Endodermal cell (in vitro differentiated cells): ENCODE data around the gene TLK2. TPM values are rescaled to one million over a fixed set of nuclear protein-coding genes. Genes with fewer than 3 reads are reported as not detected.
A peak's percentile ranks its signal among the peaks of the same experiment; 100 is the strongest.

Experiments
- DNase-seq: peaks from one replicate; pipeline ENCODE4 v3.0.0-alpha.2; 2017
- H3K27ac ChIP-seq: 2 replicates; pipeline ENCODE4 v1.5.1; 2013; ENCODE audit warnings: mild to moderate bottlenecking, low read depth, low read length, moderate library complexity
- H3K27me3 ChIP-seq: 2 replicates; pipeline ENCODE4 v1.6.1; 2013; ENCODE audit warnings: mild to moderate bottlenecking, low read length, moderate library complexity; ENCODE audit not compliant: insufficient read depth, control insufficient read depth, poor library complexity, severe bottlenecking
- H3K36me3 ChIP-seq: 2 replicates; pipeline ENCODE4 v1.7.0; 2013; ENCODE audit warnings: mild to moderate bottlenecking, low read length, moderate library complexity; ENCODE audit not compliant: control insufficient read depth, insufficient read depth
- H3K4me1 ChIP-seq: one replicate; pipeline ENCODE4 v1.7.0; 2013; ENCODE audit warnings: low read length; ENCODE audit not compliant: control insufficient read depth, insufficient read depth
- H3K4me3 ChIP-seq: 2 replicates; pipeline ENCODE4 v1.5.1; 2013; ENCODE audit warnings: mild to moderate bottlenecking, low read length, moderate library complexity
- H3K9ac ChIP-seq: 2 replicates; pipeline ENCODE4 v1.6.1; 2013; ENCODE audit warnings: mild to moderate bottlenecking, low read length, moderate library complexity; ENCODE audit not compliant: poor library complexity, severe bottlenecking; ENCODE audit errors: extremely low read depth
- H3K9me3 ChIP-seq: 2 replicates; pipeline ENCODE4 v1.6.1; 2013; ENCODE audit warnings: mild to moderate bottlenecking, low read length, moderate library complexity; ENCODE audit not compliant: control insufficient read depth
- H3K27ac Mint-ChIP-seq: 2 replicates; pipeline ENCODE4 v1.8.0; 2020; ENCODE audit warnings: mixed read lengths
- H3K27me3 Mint-ChIP-seq: 2 replicates; pipeline ENCODE4 v1.8.0; 2021; ENCODE audit warnings: mild to moderate bottlenecking, mixed read lengths; ENCODE audit not compliant: insufficient read depth
- H3K36me3 Mint-ChIP-seq: 2 replicates; pipeline ENCODE4 v1.8.0; 2020; ENCODE audit warnings: low read depth, mixed read lengths
- H3K4me1 Mint-ChIP-seq: 2 replicates; pipeline ENCODE4 v1.8.0; 2020; ENCODE audit warnings: mixed read lengths
- H3K4me3 Mint-ChIP-seq: 2 replicates; pipeline ENCODE4 v1.8.0; 2020; ENCODE audit warnings: mild to moderate bottlenecking, moderate library complexity, mixed read lengths
- H3K9me3 Mint-ChIP-seq: 2 replicates; pipeline ENCODE4 v1.8.0; 2020; ENCODE audit warnings: mild to moderate bottlenecking, mixed read lengths
- WGBS, 2 experiments: methylation state at CpG; one replicate each; pipeline versions ENCODE4 v1.1.5 to v1.1.7; 2013; ENCODE audit warnings: missing lambda C conversion rate in 2 of 2, mixed read lengths in 1 of 2; ENCODE audit not compliant: insufficient coverage in 1 of 2, insufficient read length in 1 of 2; 5-methylcytosine and 5-hydroxymethylcytosine counted together
- total RNA-seq, 2 donors: library from RNA; stranded (reverse); fragmentation: NEBNext Ultra II Directional in 1 of 2; extraction: Animal tissue kit (Norgen Biotek cat#: 25700) in 1 of 2; gene quantifications; 2 replicates in 1 of 2; 3 replicates in 1 of 2; pipeline ENCODE4 v1.2.1, GENCODE V29; 2021
- TF ChIP-seq, protein P1 (sequence below): fragments of 200-600 bp; sonication (generic); conservative IDR thresholded peaks from 2 replicates; pipeline ENCODE4 v1.5.0; 2021; ENCODE audit warnings: antibody characterized with exemption, mild to moderate bottlenecking

TLK2 gene
- total RNA-seq, 2 donors from 2014 or later = 76.2 to 89.2 TPM

DNA sequence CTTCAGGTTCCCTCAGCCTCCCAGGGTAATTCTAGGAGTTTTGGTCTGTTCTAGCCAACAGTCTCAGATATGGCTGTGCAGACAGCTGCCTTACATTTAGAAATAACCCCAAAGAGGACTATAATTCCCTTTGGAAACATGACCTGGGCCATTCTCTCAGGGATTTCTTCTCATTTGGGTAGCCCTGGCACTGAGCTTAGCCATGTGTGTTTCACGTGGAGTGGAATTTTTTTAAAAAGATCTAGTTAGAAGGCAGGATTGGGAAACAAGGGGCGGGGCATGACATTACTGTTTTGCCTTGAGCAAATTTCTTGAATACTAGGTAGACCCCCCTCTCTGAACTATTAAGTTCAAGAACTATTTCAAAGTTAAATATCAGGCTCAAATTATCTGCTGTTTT lies 119.3 kb downstream of the TLK2 start:
- Histone ChIP-seq H3K4me1 (no peaks in the 10 kb centered on the region), H3K27ac (no peak overlapping the region), H3K9ac (no peak overlapping the region), H3K36me3 (peaks cover 85% of the 10 kb centered on the region), H3K9me3 (peaks cover 34% of the 10 kb centered on the region), H3K4me3 (no peak overlapping the region), H3K27me3 (no peaks in the 10 kb centered on the region)
- no peak overlapping the region for H3K27ac Mint-ChIP-seq
- H3K27me3 Mint-ChIP-seq = no peaks in the 10 kb centered on the region
- no peak for DNase-seq
- no peak overlapping the region for H3K4me3 Mint-ChIP-seq
- peaks cover 17% of the 10 kb centered on the region for H3K9me3 Mint-ChIP-seq
- peaks cover 21% of the 10 kb centered on the region for H3K4me1 Mint-ChIP-seq
- TF ChIP-seq, protein P1, sequence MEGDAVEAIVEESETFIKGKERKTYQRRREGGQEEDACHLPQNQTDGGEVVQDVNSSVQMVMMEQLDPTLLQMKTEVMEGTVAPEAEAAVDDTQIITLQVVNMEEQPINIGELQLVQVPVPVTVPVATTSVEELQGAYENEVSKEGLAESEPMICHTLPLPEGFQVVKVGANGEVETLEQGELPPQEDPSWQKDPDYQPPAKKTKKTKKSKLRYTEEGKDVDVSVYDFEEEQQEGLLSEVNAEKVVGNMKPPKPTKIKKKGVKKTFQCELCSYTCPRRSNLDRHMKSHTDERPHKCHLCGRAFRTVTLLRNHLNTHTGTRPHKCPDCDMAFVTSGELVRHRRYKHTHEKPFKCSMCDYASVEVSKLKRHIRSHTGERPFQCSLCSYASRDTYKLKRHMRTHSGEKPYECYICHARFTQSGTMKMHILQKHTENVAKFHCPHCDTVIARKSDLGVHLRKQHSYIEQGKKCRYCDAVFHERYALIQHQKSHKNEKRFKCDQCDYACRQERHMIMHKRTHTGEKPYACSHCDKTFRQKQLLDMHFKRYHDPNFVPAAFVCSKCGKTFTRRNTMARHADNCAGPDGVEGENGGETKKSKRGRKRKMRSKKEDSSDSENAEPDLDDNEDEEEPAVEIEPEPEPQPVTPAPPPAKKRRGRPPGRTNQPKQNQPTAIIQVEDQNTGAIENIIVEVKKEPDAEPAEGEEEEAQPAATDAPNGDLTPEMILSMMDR = no peak
- WGBS, 2 experiments = 89 to 90% methylated on average over 1 to 2 of the region's 2 CpGs
- peaks cover 75% of the 10 kb centered on the region for H3K36me3 Mint-ChIP-seq

DNA sequence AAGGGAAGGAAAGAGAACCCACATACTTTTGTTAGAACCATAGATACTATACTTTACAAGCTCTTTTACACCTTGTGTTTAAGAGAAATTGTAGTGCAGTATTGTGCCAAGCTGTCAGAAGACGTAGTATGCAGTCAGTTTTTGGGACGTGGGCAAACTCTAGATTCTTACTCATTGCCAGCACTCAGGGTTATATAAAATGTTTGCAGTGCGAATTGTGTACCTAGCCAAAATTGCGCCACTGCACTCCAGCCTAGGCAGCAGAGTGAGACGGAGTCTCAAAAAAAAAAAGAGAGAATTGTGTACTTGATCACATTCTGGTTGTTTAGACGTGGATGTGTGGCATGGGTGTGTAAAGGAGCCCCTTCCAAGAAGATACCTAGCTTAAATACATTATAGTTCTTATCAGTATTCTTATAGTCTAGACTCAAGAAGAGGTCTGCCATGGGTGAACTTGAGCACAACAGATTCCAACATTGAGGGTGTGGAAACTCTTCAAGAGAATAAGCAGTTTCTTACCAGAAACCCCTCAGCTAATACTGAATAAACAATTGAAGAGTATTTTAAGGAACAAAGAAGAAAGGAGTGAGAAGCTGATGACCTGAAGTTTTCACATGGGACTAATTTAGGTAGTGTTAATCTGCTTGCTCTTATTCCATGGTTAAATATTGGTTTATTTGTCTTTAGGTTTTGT lies 121.5 kb downstream of the TLK2 start:
- Mint-ChIP-seq H3K27ac (peak overlapping the region; percentile 41), H3K4me3 (no peak overlapping the region), H3K4me1 (peaks cover 21% of the 10 kb centered on the region), H3K9me3 (peaks cover 14% of the 10 kb centered on the region), H3K27me3 (no peaks in the 10 kb centered on the region), H3K36me3 (peaks cover 73% of the 10 kb centered on the region)
- no peak for DNase-seq
- WGBS, 2 experiments = 95% methylated on average over 5 of the region's 6 CpGs
- no peak overlapping the region for H3K27ac ChIP-seq
- H3K9me3 ChIP-seq = peaks cover 22% of the 10 kb centered on the region
- H3K4me3 ChIP-seq = no peak overlapping the region
- H3K4me1 ChIP-seq = no peaks in the 10 kb centered on the region
- H3K36me3 ChIP-seq = peaks cover 77% of the 10 kb centered on the region
- no peak overlapping the region for H3K9ac ChIP-seq
- no peaks in the 10 kb centered on the region for H3K27me3 ChIP-seq
- TF ChIP-seq, protein P1 = no peak

DNA sequence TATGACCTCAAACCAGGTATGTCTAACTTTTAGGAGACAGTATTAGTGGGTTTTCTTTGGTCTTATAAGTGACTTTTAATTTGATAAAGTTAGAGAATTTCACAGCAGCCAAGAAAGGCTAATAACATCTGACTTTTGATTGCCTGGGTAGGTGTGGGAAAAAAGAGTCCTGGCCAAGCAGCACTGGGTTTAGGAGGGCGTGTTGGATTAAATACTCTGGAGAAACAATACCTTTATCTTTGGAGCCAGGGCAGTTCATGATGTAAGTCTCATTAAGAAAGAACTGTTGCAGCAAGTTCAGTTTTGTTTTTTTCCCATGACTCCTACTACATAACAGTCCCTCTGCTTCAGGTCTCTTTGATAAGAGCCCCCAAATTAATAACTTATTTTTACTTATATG lies 122.2 kb downstream of the TLK2 start:
- Mint-ChIP-seq H3K27ac (peak overlapping the region; percentile 41), H3K36me3 (peaks cover 67% of the 10 kb centered on the region)
- WGBS, 2 experiments = 83 to 89% methylated on average over 1 of the region's 1 CpG

More for the DNA sequence above, 122.2 kb downstream of the TLK2 start:
- Histone ChIP-seq H3K9me3 (peaks cover 15% of the 10 kb centered on the region), H3K27ac (no peak overlapping the region), H3K4me3 (no peak overlapping the region), H3K27me3 (no peaks in the 10 kb centered on the region), H3K36me3 (peaks cover 77% of the 10 kb centered on the region), H3K9ac (no peak overlapping the region), H3K4me1 (no peaks in the 10 kb centered on the region)
- Mint-ChIP-seq H3K9me3 (peaks cover 11% of the 10 kb centered on the region), H3K4me1 (peaks cover 21% of the 10 kb centered on the region), H3K4me3 (no peak overlapping the region), H3K27me3 (no peaks in the 10 kb centered on the region)
- TF ChIP-seq, protein P1 = no peak
- DNase-seq = no peak
